ENCODE results near the gene CCBE1. TPM values are rescaled to one million over a fixed set of nuclear protein-coding genes. Genes with fewer than 3 reads are reported as not detected.

The CCBE1 gene
- total and polyA plus RNA-seq, 12 donors, result 0.24 to 10.3 (median 1.3) TPM

DNA sequence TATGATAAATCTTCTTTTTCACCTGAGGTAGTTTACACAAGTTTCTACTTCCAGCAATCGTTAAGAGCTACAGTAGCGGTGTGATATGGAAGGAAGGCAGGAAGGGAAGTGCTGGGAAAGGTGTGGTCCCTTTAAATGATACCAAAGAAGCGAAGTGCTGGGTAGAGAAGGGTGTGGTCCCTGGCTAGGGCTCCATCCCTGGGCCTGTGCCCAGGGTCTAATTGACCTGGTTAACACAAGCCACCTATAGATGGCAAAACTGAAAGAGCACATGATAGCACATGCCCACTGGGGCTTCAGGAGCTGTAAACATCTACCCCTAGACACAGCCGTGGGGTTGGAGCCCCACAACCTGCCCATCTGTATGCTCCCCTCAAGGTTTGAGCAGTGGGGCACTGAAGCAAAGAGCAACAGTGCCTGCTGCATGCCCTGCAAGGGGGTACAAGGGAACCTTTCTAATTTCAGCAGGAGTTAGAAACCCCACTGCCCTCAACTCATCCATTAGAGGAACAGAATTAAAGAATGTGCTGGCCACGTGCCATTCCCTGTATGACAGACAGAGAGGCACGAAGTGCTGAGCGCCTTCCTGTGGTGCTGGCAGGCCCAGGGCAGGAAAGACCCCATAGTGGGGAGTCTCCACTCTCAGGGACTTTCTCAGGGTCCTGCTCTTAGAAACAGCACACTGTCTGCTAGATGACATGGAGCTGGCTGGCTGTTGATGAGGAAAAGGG lies 185.0 kb downstream of the CCBE1 start:
- intact Hi-C loops (cut with DNase I), result no loop called here
- TF ChIP-seq, protein P1, sequence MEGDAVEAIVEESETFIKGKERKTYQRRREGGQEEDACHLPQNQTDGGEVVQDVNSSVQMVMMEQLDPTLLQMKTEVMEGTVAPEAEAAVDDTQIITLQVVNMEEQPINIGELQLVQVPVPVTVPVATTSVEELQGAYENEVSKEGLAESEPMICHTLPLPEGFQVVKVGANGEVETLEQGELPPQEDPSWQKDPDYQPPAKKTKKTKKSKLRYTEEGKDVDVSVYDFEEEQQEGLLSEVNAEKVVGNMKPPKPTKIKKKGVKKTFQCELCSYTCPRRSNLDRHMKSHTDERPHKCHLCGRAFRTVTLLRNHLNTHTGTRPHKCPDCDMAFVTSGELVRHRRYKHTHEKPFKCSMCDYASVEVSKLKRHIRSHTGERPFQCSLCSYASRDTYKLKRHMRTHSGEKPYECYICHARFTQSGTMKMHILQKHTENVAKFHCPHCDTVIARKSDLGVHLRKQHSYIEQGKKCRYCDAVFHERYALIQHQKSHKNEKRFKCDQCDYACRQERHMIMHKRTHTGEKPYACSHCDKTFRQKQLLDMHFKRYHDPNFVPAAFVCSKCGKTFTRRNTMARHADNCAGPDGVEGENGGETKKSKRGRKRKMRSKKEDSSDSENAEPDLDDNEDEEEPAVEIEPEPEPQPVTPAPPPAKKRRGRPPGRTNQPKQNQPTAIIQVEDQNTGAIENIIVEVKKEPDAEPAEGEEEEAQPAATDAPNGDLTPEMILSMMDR (IDR thresholded peaks at IDR 0.05), result no peak
- DNase-seq, result no peak
- ATAC-seq, result no peak
- no peaks in the 10 kb centered on the region for H3K36me3 ChIP-seq
- H3K4me3 ChIP-seq, result no peak overlapping the region
- H3K9me3 ChIP-seq, result no peaks in the 10 kb centered on the region
- H3K4me1 ChIP-seq, result peaks cover 9 to 56% (median 34%) of the 10 kb centered on the region in 9 donors
- H3K27me3 ChIP-seq, result no peaks in the 10 kb centered on the region
- 64 to 66% methylated on average over 7 of the region's 7 CpGs for WGBS, 2 donors
- H3K27ac ChIP-seq, result no peak overlapping the region

DNA sequence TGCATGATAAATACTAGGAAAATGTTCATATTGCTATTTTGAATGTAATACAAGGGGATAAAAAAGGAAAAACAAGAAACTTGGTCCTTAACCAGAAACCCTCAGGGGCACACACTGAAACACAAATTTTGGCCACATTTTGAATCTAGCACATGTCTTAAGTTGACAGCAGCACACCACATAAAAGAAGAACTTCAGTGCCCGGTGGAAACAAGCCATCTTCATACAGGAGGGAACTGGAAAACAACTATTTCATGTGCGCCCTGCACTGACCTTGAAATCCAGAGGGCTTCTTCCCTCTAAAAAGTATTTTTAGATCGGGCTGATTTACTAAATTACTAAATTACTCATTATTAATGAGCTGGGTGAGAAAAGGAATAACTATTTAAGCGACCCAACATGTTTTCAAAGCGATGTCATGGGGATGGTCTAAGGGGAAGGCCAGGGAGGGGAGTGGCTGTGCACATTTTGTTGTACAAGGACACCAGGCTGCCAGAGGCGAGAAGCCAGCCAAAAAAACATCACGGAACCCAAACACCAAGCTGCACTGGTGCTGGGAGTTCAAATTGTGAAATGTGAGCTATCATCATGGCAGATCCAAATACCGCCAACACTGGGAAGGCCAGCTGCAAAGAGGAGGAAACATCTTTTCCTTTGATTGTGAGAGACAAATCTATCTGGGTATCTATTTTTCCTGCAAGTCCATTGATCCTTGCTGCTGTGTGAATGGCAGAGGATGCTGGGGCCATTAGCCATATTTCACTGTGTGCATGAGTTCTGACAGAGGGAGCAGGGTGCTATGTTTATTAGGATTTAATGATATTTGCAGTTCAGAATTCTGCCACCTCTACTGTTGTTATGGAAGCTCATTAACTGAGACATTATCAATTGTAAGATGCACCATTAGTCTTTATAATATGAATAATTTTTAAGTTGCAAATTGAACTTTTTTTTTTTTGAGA lies 187.5 kb downstream of the CCBE1 start:
- peaks cover 0 to 10% (median 0%) of the 10 kb centered on the region in 11 donors for H3K9me3 ChIP-seq
- ATAC-seq (no peak), DNase-seq (no peak)
- no peaks in the 10 kb centered on the region for H3K27me3 ChIP-seq
- intact Hi-C loops (cut with DNase I), result no loop called here
- 63 to 74% methylated on average over 8 of the region's 8 CpGs for WGBS, 2 donors
- H3K4me1 ChIP-seq, result peaks cover 6 to 37% (median 13%) of the 10 kb centered on the region in 9 donors
- H3K27ac ChIP-seq, result no peak overlapping the region
- TF ChIP-seq, protein P1 (IDR thresholded peaks at IDR 0.05), result no peak
- no peak overlapping the region for H3K4me3 ChIP-seq
- H3K36me3 ChIP-seq, result no peaks in the 10 kb centered on the region

DNA sequence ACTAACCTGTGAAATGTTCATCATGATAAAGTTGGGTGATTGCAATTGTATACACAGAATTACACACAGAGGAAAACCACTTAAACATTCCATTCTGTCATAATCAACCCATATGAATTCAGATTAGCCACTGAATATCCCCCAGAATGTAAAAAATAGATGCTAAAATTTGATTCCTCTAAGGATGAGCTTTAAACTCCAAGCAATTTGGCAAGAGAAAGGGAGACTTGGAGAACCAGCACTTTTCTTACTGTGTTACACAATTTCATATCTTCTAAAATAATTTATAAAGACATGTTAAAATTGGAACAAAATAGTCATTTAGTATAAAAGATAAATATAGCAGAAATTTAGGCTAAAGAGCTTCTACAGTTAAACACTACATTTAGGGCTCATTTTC lies 191.9 kb downstream of the CCBE1 start:
- Histone ChIP-seq H3K27ac (no peak overlapping the region), H3K36me3 (no peaks in the 10 kb centered on the region), H3K9me3 (peaks cover 0 to 10% (median 0%) of the 10 kb centered on the region in 11 donors), H3K4me3 (no peak overlapping the region), H3K4me1 (peaks cover 3 to 39% (median 18%) of the 10 kb centered on the region in 9 donors), H3K27me3 (no peaks in the 10 kb centered on the region)
- intact Hi-C loops (cut with DNase I), result no loop called here
- TF ChIP-seq, protein P1 (IDR thresholded peaks at IDR 0.05), result no peak
- no peak for DNase-seq
- ATAC-seq, result no peak
